MM.1S (cell line): ENCODE data around the gene PLA2G7.

Experiments used
- EZH2 ChIP-seq: fragments of 300-600 bp; sonication (generic); optimal IDR thresholded peaks from 2 replicates; pipeline ENCODE3; 2017; ENCODE audit warnings: low read depth, mild to moderate bottlenecking, antibody characterized with exemption, low read length, mixed read lengths
- EZH2phosphoT487 ChIP-seq: fragments of 300-600 bp; sonication (generic); IDR thresholded peaks from 2 replicates; pipeline ENCODE4 v1.6.1; 2018; ENCODE audit warnings: antibody characterized with exemption, low read length
- TF ChIP-seq, protein P1 (sequence below): fragments of 300-600 bp; sonication (generic); IDR thresholded peaks from 2 replicates; pipeline ENCODE4 v1.5.1; 2016; ENCODE audit warnings: antibody characterized with exemption, low read length, mixed read lengths

DNA sequence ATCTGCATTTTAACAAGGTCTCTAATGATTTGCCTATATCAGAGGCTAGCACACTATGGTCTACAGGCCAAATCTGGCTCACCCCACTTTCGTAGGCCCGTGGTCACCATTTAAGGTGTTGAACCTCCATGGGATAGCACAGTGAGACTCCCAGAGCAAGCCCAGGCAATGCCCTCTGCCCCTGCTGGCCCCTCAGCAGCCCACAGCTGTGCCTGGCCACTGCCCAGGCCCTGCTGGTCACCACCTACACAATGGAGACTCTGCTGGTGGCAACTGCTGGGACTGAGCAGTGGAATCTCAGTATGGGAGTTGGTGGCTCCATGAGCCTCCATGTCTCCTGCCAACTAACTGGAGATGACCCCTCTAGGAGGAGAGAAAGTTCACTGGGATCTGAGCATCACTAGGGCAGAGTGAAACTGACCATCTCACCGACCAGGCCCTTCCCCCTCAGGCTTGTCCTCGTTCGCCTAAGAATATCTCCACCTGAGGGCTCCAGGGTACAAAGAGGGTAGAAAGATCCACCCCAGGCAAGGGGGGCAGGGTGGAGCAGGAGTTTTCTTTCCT, 13.8 kb upstream of the PLA2G7 start:
- TF ChIP-seq, protein P1, sequence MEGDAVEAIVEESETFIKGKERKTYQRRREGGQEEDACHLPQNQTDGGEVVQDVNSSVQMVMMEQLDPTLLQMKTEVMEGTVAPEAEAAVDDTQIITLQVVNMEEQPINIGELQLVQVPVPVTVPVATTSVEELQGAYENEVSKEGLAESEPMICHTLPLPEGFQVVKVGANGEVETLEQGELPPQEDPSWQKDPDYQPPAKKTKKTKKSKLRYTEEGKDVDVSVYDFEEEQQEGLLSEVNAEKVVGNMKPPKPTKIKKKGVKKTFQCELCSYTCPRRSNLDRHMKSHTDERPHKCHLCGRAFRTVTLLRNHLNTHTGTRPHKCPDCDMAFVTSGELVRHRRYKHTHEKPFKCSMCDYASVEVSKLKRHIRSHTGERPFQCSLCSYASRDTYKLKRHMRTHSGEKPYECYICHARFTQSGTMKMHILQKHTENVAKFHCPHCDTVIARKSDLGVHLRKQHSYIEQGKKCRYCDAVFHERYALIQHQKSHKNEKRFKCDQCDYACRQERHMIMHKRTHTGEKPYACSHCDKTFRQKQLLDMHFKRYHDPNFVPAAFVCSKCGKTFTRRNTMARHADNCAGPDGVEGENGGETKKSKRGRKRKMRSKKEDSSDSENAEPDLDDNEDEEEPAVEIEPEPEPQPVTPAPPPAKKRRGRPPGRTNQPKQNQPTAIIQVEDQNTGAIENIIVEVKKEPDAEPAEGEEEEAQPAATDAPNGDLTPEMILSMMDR, result no peak
- no peak for TF ChIP-seq EZH2
- no peak for TF ChIP-seq EZH2phosphoT487
